B cell (primary cell): ENCODE data around the gene TCF15. TPM values are rescaled to one million over a fixed set of nuclear protein-coding genes. Genes with fewer than 3 reads are reported as not detected.

Source experiments
- ATAC-seq: fragments of 200-7000 bp; cut with Tn5 transposase; one replicate; pipeline ENCODE4 v1.10.0; 2021; ENCODE audit warnings: low read depth, mild to moderate bottlenecking, moderate number of reproducible peaks, moderate library complexity
- CTCF ChIA-PET: fragments of 350-600 bp; sonication (Branson Sonifier 250); formaldehyde crosslinking; loops from one replicate; lab custom pipeline; 2021; ENCODE audit warnings: antibody characterized with exemption, inconsistent platforms; lab: Charles Lee
- POLR2A ChIA-PET: fragments of 350-600 bp; sonication (Branson Sonifier 250); formaldehyde crosslinking; loops from one replicate; lab custom pipeline; 2021; ENCODE audit warnings: antibody characterized with exemption; lab: Charles Lee
- DNase-seq: peaks from one replicate; pipeline ENCODE4 v3.0.0; 2013
- H2AFZ ChIP-seq: 2 replicates; pipeline ENCODE4 v1.6.1; 2012; ENCODE audit warnings: mild to moderate bottlenecking, low read depth, low read length; ENCODE audit not compliant: insufficient read depth, poor library complexity, severe bottlenecking
- H3K27ac ChIP-seq, 2 donors: 1 replicate in 1 of 2; 2 replicates in 1 of 2; pipeline ENCODE4 v1.5.1; 2012 to 2013; ENCODE audit warnings: low read length in 2 of 2, mild to moderate bottlenecking in 2 of 2, moderate library complexity in 1 of 2
- H3K27me3 ChIP-seq, 4 experiments: fragments of 200-600 bp in 1 of 4; sonication (generic) in 1 of 4; replicated peaks in 1 of 4; 1 replicate in 2 of 4; 2 replicates in 2 of 4; pipeline versions ENCODE4 v1.6.1 to v1.7.0; 2013 to 2016; ENCODE audit warnings: low read length in 3 of 4, mild to moderate bottlenecking in 2 of 4, mixed read lengths in 1 of 4, moderate library complexity in 1 of 4; ENCODE audit not compliant: insufficient read depth in 4 of 4, control insufficient read depth in 3 of 4; ENCODE audit errors: control extremely low read depth in 1 of 4
- H3K36me3 ChIP-seq, 2 experiments: replicated peaks in 1 of 2; 1 replicate in 1 of 2; 2 replicates in 1 of 2; pipeline versions ENCODE4 v1.6.1 to v1.7.1; 2013; ENCODE audit warnings: low read length in 1 of 2; ENCODE audit not compliant: insufficient read depth in 2 of 2, control insufficient read depth in 1 of 2; ENCODE audit errors: control extremely low read depth in 1 of 2, extremely low read depth in 1 of 2
- H3K4me1 ChIP-seq, 2 donors: fragments of 200-600 bp in 1 of 2; sonication (generic) in 1 of 2; 1 replicate in 1 of 2; 2 replicates in 1 of 2; pipeline versions ENCODE4 v1.5.1 to v1.6.1; 2013 to 2017; ENCODE audit warnings: low read length in 2 of 2; ENCODE audit not compliant: control insufficient read depth in 2 of 2, insufficient read depth in 2 of 2
- H3K4me2 ChIP-seq: replicated peaks from 2 replicates; pipeline ENCODE3; 2012; ENCODE audit warnings: mild to moderate bottlenecking, low read depth, low read length; ENCODE audit not compliant: poor library complexity, severe bottlenecking
- H3K4me3 ChIP-seq, 5 experiments: fragments of 200-600 bp in 1 of 5; sonication (generic) in 1 of 5; 1 replicate in 3 of 5; 2 replicates in 2 of 5; pipeline versions ENCODE4 v1.5.1 to v1.7.0; 2011 to 2016; ENCODE audit warnings: low read length in 4 of 5, mild to moderate bottlenecking in 4 of 5, low read depth in 2 of 5, control low read depth in 1 of 5, moderate library complexity in 1 of 5; ENCODE audit not compliant: insufficient read depth in 1 of 5; ENCODE audit errors: control extremely low read depth in 1 of 5, extremely low read depth in 1 of 5
- H3K79me2 ChIP-seq: fragments of 200-600 bp; sonication (generic); one replicate; pipeline ENCODE4 v1.6.0; 2016; ENCODE audit warnings: low read length; ENCODE audit not compliant: control insufficient read depth, insufficient read depth
- H3K9ac ChIP-seq: fragments of 200-600 bp; sonication (generic); 2 replicates; pipeline ENCODE4 v1.6.1; 2017; ENCODE audit warnings: mild to moderate bottlenecking, low read length, moderate library complexity
- H3K9me3 ChIP-seq, 3 donors: one replicate each; pipeline versions ENCODE4 v1.6.1 to v1.7.1; 2013; ENCODE audit warnings: low read length in 2 of 3; ENCODE audit not compliant: control insufficient read depth in 2 of 3, insufficient read depth in 1 of 3; ENCODE audit errors: control extremely low read depth in 1 of 3
- H4K20me1 ChIP-seq: 2 replicates; pipeline ENCODE4 v1.6.0; 2012; ENCODE audit warnings: mild to moderate bottlenecking, low read length; ENCODE audit not compliant: insufficient read depth, control insufficient read depth, poor library complexity, severe bottlenecking
- H3K27ac Mint-ChIP-seq: one replicate; pipeline ENCODE4 v1.8.0; 2021; ENCODE audit warnings: mixed read lengths
- H3K27me3 Mint-ChIP-seq: one replicate; pipeline ENCODE4 v1.8.0; 2021; ENCODE audit warnings: mixed read lengths
- H3K4me1 Mint-ChIP-seq: one replicate; pipeline ENCODE4 v1.8.0; 2021; ENCODE audit warnings: mixed read lengths
- H3K4me3 Mint-ChIP-seq: one replicate; pipeline ENCODE4 v1.8.0; 2021; ENCODE audit warnings: mixed read lengths
- H3K9me3 Mint-ChIP-seq: one replicate; pipeline ENCODE4 v1.8.0; 2022; ENCODE audit warnings: mixed read lengths; ENCODE audit not compliant: insufficient read depth
- EZH2 ChIP-seq: IDR thresholded peaks from 2 replicates; pipeline ENCODE4 v1.6.1; 2012; ENCODE audit warnings: borderline replicate concordance, low read depth, mild to moderate bottlenecking, moderate library complexity, low read length; ENCODE audit not compliant: insufficient read depth, poor library complexity, severe bottlenecking
- WGBS: methylation state at CpG from one replicate; pipeline ENCODE4 v1.1.5; 2013; ENCODE audit warnings: missing lambda C conversion rate; ENCODE audit not compliant: insufficient coverage; 5-methylcytosine and 5-hydroxymethylcytosine counted together
- intact Hi-C: fragments of 100-400 bp; cut with micrococcal nuclease; formaldehyde crosslinking; loops from one replicate; pipeline ENCODE4 v1.10.0; 2022
- polyA plus RNA-seq: library from polyadenylated mRNA; depleted of rRNA; stranded (reverse); fragments of >200 nt; gene quantifications from 2 replicates; pipeline ENCODE4 v1.2.3, GENCODE V29; 2012
- total RNA-seq, 2 donors: library from RNA; stranded (reverse); fragments of 120-200 nt in 1 of 2; gene quantifications; 1 replicate in 1 of 2; 2 replicates in 1 of 2; pipeline versions ENCODE4 v1.2.3 to v1.2.4, GENCODE V29; 2013 to 2022
- TF ChIP-seq, protein P1 (sequence below): fragments of 200-600 bp; IDR thresholded peaks from one replicate; pipeline ENCODE4 v1.8.0; 2022; ENCODE audit warnings: antibody characterized with exemption, mild to moderate bottlenecking

Gene TCF15
- total and polyA plus RNA-seq, 2 donors (not counting 1 experiment from before 2014, with no cell fraction given), result not detected

- DNase-seq (no peak), ATAC-seq (no peak)
- Histone ChIP-seq H2AFZ (no peak overlapping the region), H3K4me1 (no peaks in the 10 kb centered on the region), H3K9me3 (no peaks in the 10 kb centered on the region), H3K36me3 (no peaks in the 10 kb centered on the region), H3K4me3 (no peak overlapping the region), H3K27ac (no peak overlapping the region), H3K27me3 (peaks cover 0 to under 1% (median 0%) of the 10 kb centered on the region in 4 experiments), H3K79me2 (no peaks in the 10 kb centered on the region), H4K20me1 (no peaks in the 10 kb centered on the region), H3K4me2 (no peak overlapping the region), H3K9ac (no peak overlapping the region)
- intact Hi-C loops, result no loop called here
- peaks cover 24% of the 10 kb centered on the region for H3K27me3 Mint-ChIP-seq
- no peaks in the 10 kb centered on the region for H3K9me3 Mint-ChIP-seq
- ChIA-PET CTCF (no interaction called here), POLR2A (no interaction called here)
- H3K4me3 Mint-ChIP-seq, result no peak overlapping the region
- peaks cover 4% of the 10 kb centered on the region for H3K4me1 Mint-ChIP-seq
- TF ChIP-seq, protein P1, sequence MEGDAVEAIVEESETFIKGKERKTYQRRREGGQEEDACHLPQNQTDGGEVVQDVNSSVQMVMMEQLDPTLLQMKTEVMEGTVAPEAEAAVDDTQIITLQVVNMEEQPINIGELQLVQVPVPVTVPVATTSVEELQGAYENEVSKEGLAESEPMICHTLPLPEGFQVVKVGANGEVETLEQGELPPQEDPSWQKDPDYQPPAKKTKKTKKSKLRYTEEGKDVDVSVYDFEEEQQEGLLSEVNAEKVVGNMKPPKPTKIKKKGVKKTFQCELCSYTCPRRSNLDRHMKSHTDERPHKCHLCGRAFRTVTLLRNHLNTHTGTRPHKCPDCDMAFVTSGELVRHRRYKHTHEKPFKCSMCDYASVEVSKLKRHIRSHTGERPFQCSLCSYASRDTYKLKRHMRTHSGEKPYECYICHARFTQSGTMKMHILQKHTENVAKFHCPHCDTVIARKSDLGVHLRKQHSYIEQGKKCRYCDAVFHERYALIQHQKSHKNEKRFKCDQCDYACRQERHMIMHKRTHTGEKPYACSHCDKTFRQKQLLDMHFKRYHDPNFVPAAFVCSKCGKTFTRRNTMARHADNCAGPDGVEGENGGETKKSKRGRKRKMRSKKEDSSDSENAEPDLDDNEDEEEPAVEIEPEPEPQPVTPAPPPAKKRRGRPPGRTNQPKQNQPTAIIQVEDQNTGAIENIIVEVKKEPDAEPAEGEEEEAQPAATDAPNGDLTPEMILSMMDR, result no peak
- no peak overlapping the region for H3K27ac Mint-ChIP-seq
- whole genome bisulfite sequencing, result no CpG with 5 or more reads among the region's 3 CpGs
Measured at GRCh38 chr20:588476-588875, 21.6 kb downstream of the TCF15 start.

DNA sequence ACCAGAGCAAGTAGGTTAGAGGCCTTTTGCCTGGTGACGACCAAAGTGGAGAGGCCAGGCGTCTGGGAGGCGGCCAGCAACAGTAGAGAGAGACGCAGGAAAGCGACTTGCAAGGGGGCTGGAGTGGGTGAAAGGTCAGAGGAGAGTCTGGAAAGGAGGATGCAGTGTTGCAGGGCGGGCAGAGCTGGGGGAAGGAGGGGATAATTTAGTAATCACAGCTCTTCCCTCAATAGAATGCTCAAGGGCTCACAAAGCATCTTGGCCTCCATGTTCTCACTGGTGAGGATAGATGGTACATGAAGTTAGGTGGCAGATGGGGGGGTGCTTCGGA is 25.2 kb downstream of the TCF15 start:
- H3K4me2 ChIP-seq, result no peak overlapping the region
- no peaks in the 10 kb centered on the region for H3K9me3 ChIP-seq
- 92% methylated on average over 6 of the region's 7 CpGs for WGBS
- TF ChIP-seq EZH2, result no peak
- TF ChIP-seq, protein P1, result no peak
- H3K4me1 Mint-ChIP-seq, result peaks cover 4% of the 10 kb centered on the region
- peaks cover 0 to 6% (median 4%) of the 10 kb centered on the region in 4 experiments for H3K27me3 ChIP-seq
- no peaks in the 10 kb centered on the region for H4K20me1 ChIP-seq
- CTCF ChIA-PET, result no interaction called here
- no peaks in the 10 kb centered on the region for H3K36me3 ChIP-seq
- no peak overlapping the region for H3K27ac Mint-ChIP-seq
- H3K27me3 Mint-ChIP-seq, result peaks cover 20% of the 10 kb centered on the region
- no peak overlapping the region for H3K4me3 Mint-ChIP-seq
- no peak overlapping the region for H3K4me3 ChIP-seq
- DNase-seq (no peak), ATAC-seq (no peak)
- H3K79me2 ChIP-seq, result no peaks in the 10 kb centered on the region
- H3K27ac ChIP-seq, result no peak overlapping the region
- POLR2A ChIA-PET, result no interaction called here
- H3K9me3 Mint-ChIP-seq, result no peaks in the 10 kb centered on the region
- H3K9ac ChIP-seq, result no peak overlapping the region
- H2AFZ ChIP-seq, result no peak overlapping the region
- H3K4me1 ChIP-seq, result no peaks in the 10 kb centered on the region
- intact Hi-C loops, result no loop called here
